Myocyte (in vitro differentiated cells): ENCODE results near the gene MARCHF5. TPM values are rescaled to one million over a fixed set of nuclear protein-coding genes. Genes with fewer than 3 reads are reported as not detected.
"Not testable (repeated sequence)": the region's sequence is repeated elsewhere in the genome, so short reads cannot be mapped to it uniquely, and the experiment has no call there.

Source experiments
- DNase-seq: peaks from one replicate; pipeline ENCODE4 v3.0.0-alpha.2; 2012; ENCODE audit warnings: low read depth
- total RNA-seq: library from RNA; depleted of rRNA; stranded (reverse); fragments of >200 nt; gene quantifications from 2 replicates; pipeline ENCODE4 v1.2.3, GENCODE V29; 2014

Gene MARCHF5
- total RNA-seq, 1 donor from 2014 or later = 13.3 TPM

DNA sequence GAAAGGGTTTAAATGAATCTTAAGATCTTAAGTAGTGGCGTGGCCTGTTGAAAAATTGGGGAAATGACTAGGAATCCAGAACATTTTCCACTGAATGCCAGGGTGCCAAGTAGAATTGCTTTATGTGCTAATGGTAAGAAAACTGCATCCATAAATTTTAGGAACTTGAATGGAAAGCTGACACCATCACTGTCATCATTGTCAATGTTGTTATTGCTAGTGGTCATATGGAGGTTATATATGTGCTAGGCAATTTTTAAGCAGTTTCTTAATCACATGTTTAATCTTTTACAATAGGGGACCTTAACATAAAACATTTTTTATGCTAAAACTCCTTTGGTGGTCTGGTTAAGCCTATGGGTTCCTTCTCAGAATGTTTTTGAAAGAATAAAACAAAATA lies 13.1 kb downstream of the MARCHF5 start:
- no peak for DNase-seq

DNA sequence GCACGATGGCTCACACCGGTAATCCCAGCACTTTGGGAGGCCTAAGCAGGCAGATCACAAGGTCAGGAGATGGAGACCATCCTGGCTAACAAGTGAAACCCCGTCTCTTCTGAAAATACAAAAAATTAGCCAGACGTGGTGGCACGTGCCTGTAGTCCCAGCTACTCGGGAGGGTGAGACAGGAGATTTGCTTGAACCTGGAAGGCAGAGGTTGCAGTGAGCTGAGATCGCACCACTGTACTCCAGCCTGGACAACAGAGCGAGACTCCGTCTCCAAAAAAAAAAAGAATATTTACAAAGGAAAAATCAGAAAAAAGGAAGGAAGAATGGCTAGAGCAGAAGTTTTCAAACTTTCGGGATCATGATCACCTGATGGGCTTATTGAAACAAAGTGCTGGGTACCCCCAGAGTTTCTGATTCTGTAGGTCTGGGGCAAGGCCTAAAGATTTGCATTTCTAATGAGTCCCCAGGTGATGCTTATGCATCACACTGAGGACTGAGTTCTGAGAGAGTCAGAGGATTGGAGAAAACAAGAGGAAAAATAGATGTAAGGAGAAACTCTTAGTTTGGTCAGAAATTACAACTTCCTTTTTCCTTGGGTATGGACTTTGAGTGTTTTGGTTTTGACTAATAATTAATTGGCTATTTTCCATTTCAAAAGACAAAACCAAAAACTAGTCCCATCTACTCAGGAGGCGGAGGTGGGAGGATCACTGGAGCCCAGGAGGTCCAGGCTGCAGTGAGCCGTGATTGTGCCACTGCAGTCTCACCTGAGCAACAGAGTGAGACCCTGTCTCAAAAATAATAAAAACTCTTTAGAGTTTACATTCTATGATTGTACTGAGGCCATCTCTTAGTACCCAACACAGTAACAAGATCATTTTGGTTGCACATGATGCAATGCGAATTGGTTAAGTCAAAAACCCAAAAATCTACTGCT lies 14.4 kb downstream of the MARCHF5 start:
- no peak for DNase-seq

DNA sequence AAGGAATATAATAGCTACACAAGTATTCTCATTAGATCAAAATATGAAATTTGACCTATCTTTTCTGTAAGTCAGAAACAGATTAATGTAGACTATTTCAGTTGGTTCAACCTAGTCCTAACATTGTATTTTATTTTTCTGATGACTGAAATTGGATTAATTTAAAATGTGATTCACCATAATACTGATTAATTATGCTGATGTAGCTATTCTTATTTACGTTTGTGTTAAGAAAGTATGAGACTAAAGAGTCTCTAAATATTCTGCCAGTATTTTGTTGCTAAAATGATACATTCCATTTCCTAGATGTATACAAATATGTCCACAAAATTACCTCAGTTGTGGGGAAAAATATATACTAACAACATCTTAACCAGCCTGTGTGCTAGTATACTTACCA lies 18.3 kb downstream of the MARCHF5 start:
- DNase-seq = no peak

DNA sequence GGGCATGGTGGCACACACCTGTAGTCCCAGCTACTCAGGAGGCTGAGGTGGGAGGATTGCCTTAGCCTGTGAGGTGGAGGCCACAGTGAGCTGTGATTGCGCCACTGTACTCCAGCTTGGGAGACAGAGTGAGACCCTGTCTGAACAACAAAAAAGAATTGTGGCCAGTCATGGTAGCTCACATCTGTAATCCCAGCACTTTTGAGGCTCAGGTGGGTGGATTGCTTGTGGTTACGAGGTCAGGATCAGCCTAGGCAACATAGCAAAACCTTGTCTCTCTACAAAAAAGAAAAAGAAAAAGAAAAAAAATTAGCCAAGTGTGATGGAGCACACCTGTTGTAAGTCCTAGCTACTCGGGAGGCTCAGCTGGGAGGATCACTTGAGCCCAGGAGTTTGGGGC lies 22.8 kb downstream of the MARCHF5 start:
- no peak for DNase-seq

DNA sequence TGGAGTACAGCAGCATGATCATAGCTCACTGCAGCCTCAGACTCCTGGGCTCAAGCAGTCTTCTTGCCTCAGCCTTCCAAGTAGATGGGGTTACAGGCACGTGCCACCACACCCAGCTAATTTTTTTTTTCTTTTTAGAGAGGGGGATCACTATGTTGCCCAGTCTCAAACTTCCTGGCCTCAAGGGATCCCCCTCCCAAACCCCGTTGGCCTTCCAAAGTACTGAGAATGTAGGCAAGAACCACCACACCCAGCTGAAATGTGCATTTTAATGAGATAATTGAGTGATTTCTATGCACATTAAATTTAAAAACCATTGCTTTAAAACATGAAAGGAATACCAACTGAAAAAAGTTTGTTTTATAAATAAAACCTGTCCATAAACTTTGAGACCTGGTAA lies 25.6 kb downstream of the MARCHF5 start:
- DNase-seq = no peak

DNA sequence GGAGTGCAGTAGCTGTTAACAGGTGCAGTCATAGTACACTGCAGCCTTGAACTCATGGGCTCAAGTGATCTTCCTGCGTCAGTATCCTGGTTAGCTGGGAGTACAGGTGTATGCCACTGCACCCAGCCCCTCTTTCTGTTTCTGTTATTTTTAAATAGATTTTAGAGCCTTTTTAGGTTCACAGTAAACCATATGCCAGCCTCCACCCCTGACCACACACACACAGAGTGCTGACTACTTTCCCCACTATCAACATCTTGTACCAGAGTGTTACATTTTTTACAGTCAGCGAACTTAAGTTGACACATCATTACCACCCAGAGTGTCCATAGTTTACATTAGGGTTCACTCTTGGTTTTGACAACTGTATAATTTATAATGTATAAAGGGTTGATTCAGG lies 32.1 kb downstream of the MARCHF5 start:
- no peak for DNase-seq

DNA sequence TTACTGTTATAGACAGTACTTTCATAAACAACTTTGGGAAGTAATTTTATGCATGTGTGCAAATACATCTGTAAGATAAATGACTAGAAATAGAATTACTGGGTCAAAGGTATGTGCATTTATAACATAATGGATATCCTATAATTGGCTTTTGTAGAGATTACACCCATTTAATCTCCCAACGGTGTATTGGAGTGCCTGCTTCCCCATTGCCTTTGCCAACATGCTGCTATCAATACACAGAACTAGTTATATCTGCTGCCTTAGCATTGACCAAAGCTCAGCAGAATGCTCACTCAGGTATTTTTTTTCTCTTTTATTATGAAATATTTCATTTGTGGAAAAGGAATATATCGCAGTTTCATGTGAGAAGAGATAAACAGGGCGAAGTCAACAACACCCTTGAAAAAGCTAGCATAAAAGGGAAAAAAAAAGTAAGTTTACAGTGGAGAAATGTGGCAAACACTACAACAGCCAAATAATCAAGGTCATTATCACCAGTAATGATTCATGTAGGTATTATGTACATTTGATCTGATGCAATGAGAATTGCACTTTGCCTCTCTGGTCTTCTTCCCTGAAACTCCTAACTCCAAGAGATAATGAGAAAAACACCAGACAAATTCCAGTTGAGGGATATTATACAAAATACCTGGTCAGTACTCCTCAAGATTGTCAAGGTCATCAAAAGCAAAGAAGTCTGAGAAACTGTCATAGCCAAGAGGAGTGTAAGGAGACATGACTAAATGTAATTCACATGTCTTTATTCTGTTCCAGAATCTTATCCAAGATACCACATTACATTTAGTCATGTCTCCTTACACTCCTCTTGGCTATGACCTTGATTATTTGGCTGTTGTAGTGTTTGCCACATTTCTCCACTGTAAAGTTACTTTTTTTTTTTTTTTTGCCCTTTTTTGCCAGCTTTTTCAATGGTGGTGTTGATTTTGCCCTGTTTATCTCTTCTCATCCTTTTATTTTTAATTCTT lies 36.8 kb downstream of the MARCHF5 start:
- DNase-seq = no peak

DNA sequence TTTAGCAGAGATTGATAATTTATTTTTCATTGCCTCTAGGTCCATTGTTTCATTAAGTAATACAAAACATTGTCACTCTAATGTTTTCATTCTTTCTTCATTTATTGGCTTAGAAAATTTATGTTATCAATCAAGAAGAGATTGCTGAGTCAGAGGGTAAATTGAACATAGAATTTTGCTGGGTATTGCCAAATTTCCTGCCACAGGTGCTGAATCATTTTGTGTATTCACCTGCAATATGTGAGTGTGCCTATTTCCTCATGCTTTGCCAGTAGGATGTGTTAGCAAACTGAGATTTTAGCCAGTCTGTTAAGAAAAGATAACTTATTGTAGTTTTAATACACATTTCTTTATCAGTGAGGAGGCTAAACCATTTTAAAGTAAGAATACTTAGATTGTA lies 38.0 kb downstream of the MARCHF5 start:
- DNase-seq = no peak

DNA sequence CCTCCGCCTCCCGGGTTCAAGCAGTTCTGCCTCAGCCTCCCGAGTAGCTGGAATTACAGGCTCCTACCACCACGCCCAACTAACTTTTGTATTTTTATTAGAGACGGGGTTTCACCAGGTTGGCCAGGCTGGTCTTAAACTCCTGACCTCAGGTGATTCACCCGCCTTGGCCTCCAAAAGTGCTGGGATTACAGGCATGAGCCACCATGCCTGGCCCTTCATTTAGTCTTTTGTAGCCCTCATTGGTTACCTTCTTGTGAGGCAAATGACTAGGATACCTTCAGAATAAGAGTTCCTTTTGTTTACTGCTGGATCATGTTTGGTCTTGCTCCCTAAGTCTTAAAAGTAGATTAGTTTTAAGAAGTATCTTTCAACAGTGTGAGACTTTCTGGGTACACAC lies 39.0 kb downstream of the MARCHF5 start:
- not testable (repeated sequence) for DNase-seq

DNA sequence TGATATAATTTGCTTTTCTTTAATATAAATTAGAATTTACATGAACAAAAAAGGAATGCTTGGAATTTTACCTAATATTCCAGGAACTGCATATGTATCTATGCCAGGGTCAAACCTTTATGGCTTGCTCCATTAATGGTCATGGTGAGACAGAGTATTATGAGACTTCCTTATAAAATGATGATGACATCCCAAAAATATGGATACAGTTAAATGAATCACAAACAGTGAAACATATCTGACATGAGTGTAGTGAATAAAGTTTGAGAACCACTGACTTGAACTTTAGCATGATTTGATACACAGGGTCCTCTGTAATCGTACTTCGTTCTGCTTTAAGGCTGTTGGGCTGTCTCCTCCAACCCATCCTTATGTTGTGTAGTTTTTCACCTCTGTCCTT lies 51.8 kb downstream of the MARCHF5 start:
- no peak for DNase-seq

DNA sequence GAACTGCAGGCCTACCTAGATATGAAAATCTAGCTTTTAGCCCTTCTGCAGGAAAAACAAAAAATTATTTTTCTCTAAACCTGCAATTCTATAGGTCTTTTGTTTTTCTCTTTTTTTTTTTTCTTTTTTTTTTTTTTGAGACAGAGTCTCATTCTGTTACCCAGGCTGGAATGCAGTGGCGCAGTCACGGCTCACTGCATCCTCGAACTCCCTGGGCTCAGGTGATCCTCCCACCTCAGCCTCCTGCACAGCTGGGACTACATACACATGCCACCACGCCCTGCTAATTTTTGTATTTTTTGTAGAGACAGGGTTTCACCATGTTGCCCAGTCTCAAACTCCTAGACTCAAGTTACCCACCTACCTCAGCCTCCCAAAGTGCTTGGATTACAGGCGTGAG lies 54.6 kb downstream of the MARCHF5 start:
- DNase-seq = not testable (repeated sequence)

DNA sequence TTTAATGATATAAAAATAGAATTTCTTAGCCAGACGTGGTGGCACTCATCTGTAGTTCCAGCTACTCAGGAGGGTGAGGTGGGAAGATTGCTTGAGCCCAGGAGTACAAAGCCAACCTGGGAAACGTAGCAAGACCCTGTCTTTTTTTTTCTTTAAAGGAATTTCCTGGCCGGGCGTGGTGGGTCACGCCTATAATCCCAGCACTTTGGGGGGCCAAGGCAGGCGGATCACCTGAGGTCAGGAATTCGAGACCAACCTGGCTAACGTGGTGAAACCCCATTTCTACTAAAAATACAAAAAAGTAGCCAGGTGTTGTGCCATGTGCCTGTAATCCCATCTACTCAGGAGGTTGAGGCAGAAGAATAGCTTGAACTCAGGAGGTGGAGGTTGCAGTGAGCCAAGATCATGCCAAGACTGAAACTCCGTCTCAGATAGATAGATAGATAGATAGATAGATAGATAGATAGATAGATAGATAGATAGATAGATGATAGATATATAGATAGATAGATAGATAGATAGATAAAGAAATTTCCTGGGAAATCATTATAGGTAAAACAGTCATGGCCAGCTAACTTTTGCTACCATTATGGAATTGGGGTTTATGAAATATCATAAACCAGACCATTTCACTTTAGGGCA lies 56.2 kb downstream of the MARCHF5 start:
- DNase-seq = not testable (repeated sequence)

DNA sequence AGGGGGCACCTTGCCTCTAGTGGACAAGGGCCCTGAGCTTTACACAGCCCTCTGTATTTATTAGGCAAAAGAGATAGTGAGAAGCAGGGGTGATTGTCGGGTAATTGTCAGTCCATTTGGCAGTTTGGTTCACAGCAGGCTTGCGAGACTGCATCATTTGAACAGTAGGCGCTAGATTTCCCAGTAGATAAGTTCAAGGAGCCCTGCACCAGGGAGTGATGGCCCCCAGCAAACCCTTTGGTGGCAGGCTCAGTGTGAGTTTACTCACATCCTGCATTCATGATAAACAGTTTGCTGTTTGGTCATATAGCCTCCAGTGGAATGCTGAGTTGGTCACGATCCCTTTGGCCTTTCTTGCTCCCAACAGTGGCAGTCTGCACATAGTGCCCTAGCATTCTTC lies 59.4 kb downstream of the MARCHF5 start:
- DNase-seq = no peak

DNA sequence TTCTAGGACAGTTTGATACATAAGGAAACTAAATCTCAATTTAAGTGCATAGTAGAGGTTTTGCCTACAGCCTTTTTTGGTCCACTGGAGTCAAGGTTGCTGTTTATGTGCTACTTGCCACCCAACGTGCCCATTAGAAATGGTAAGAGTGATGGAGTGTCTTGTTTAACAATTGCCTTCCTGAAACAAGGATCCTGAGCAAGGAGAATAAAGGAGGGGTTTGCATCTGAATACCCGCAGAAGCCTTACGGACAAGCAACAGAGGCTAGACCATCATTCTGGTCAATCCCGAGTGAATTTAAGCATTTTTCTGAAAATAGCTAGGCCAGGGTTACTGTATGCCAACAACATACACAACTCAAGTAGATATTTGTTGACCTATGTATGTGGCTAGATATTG lies 63.6 kb downstream of the MARCHF5 start:
- DNase-seq = no peak

DNA sequence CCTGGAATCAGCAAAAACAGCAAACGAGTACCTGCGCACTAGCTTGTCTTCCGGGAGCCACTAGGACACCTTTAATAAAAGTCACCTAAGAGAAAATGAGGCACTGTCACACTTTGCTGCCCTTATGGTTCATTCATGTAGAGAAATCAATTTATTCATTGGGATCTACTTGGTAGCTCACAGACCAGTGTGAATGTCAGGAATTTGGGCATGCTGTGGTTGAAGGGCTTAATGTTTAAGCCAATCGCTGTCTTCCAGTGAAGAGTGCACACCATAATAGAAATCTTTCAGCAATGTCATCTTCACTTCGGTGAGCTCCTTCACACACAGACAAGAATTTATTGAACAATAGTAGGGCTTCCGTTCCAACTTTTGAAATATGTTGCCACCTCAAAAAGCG lies 65.1 kb downstream of the MARCHF5 start:
- peak; percentile 3 for DNase-seq

DNA sequence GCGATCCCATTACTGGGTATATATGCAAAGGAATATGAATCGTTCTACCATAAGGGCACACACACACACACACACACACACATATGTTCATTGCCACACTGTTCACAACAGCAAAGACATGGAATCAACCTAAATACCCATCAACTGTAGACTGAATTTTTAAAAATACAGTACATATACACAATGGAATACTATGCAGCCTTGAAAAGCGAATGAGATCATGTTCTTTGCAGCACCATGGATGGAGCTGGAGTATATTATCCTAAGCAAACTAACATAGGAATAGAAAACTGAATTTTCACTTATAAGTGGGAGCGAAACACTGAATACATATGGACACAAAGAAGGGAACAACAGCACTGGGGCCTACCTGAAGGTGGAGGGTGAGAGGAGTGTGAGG lies 72.5 kb downstream of the MARCHF5 start:
- DNase-seq = no peak

DNA sequence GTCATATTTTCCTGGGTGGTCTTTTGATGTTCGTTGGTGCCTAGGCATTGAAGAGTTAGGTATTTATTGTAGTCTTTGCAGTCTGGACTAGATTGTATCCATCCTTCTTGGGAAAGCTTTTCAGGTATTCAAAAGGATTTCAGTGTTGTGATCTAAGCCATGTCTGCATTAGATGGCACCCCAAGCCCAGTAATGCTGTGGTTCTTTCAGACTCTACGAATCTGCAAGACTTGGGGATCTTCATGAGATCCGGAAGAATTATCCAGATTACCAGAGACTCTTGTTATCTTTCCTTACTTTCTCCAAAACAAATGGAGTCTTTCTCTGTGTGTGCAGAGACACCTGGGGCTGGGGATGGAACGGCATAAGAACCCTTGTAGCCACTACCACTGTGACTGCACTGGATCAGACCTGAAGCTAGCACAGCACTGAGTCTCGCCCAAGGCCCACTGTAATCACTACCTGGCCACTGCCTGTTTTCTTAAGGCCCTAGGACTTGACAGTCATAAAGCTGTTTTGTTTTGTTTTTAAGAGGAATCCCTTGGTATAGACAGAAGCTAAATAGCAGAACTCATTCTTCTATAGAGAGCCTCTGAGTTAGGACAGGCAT lies 75.5 kb downstream of the MARCHF5 start:
- DNase-seq = no peak

DNA sequence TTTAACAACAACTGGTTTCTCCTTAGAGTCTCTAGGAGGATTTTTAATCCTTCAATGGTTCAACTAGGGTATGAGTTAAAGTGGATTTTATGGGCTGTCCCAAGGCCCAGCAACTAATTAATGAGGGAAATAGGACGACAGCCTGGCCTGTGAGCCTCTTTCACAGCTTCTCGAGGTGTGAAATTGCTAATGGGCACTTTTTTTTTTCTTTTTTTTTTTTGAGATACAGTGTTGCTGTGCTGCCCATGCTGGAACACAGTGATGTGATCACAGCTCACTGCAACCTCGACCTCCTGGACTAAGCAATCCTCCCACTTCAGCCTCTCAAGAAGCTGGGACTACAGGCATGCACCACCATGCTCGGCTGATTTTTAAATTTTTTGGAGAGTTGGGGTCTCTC lies 87.0 kb downstream of the MARCHF5 start:
- DNase-seq = no peak

DNA sequence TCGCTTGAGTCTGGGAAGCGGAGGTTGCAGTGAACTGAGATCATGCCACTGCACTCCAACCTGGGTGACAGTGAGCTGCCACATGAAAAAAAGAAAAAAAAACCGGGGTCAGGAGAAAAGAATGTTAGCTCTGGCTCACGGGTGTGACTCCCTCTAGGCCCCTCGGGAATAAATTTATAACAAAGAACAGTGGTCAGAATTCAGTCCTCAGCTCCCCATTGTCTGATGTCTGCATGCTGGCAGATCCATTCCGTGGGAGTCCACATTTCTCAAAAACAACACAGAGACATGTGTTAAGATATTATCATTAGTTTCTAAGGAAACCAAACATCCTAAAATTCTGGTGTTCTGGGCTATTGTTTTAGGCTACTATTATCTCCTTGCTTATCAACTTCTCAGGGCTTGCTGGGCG lies 90.6 kb downstream of the MARCHF5 start:
- no peak for DNase-seq

DNA sequence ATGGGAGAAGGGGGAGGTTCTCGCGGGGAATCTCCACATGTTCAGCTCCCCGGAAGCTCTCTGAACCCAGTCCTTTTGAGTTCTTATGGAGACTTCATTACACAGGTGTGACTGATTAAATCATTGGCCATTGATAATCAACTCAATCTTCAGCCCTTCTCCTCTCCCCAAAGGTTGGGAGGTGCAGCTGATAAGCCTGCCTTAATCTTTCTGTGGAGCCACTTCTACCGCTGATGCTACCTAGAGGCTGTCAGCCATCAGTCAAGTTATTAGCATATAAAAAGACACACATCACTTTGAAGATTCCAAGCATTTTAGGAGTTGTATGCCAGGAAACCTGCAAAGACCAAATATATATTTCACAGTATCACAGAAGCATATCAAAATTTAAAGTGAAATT lies 91.7 kb downstream of the MARCHF5 start:
- no peak for DNase-seq

DNA sequence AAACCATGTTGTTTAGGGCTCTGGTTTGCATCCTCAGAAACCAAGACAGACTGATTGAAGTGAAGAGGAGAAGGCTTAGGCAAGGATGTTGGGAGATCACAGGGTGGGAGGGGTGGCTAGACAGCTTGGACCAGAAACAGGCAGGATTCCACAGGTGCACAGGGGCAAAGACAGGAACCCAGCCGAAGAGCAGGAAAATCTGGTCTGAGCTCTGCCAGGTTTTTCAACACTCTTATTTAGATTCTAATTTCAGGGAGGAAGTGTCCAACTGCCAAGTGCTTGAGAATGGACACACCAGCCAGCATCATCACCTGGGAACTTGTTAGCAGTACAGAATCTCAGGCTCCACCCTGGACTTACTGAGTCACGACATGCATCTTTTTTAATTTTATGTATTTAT lies 93.8 kb downstream of the MARCHF5 start:
- no peak for DNase-seq
